IMR-90 (cell line): ENCODE data around the gene VILL.

Source experiments
- BHLHE40 ChIP-seq: fragments of 150-350 bp; IDR thresholded peaks from 2 replicates; pipeline ENCODE4 v1.6.1; 2016; ENCODE audit warnings: mild to moderate bottlenecking, low read depth, low read length
- CHD1 ChIP-seq: IDR thresholded peaks from 2 replicates; pipeline ENCODE4 v1.6.1; 2012; ENCODE audit warnings: low read depth, low read length, improper control_type of control experiment
- CTCF ChIP-seq: conservative IDR thresholded peaks from 2 replicates; pipeline ENCODE4 v1.5.1; 2012; ENCODE audit warnings: mild to moderate bottlenecking, low read depth, low read length, improper control_type of control experiment
- MAFK ChIP-seq: IDR thresholded peaks from 2 replicates; pipeline ENCODE4 v1.6.1; 2012; ENCODE audit warnings: low read depth, low read length, improper control_type of control experiment
- MAZ ChIP-seq: IDR thresholded peaks from 2 replicates; pipeline ENCODE4 v1.6.1; 2012; ENCODE audit warnings: low read depth, mild to moderate bottlenecking, low read length, improper control_type of control experiment, moderate library complexity, borderline replicate concordance
- POLR2A ChIP-seq: IDR thresholded peaks from 2 replicates; pipeline ENCODE4 v1.6.1; 2012; ENCODE audit warnings: mild to moderate bottlenecking, low read depth, low read length
- RAD21 ChIP-seq: IDR thresholded peaks from 2 replicates; pipeline ENCODE4 v1.6.1; 2012; ENCODE audit warnings: low read length, improper control_type of control experiment
- SMC3 ChIP-seq: fragments of 150-350 bp; IDR thresholded peaks from 2 replicates; pipeline ENCODE4 v1.6.1; 2016; ENCODE audit warnings: low read depth, mild to moderate bottlenecking, antibody characterized with exemption, low read length, moderate library complexity

DNA sequence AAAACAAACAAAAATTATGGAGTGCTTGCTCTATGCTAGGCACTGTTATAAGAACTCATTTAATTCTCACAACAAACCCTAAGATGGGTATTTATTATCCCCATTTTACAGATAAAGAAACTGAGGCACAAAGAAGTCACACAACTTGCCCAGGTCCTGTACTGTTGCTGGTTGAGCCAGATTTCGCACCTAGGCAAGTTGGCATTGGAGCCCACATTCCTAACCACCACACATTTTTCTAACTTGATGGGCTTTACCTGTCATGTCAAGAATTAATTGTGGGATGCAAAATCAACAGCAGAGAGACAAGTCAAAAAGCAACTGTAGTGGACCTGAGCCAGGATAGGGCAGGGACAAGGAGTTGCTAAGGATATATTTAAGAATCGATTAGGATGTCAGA, 47.9 kb upstream of the VILL start:
- TF ChIP-seq MAFK (no peak), CTCF (no peak), MAZ (no peak), POLR2A (no peak), CHD1 (no peak), BHLHE40 (no peak), SMC3 (no peak), RAD21 (no peak)
